Ovary (tissue), 3 donors: ENCODE measurements around the gene AP4S1.

Source experiments
- CTCF ChIP-seq, 3 donors: fragments of 450-650 bp in 2 of 3; fragments of 200-600 bp in 1 of 3; IDR thresholded peaks; one replicate each; pipeline versions ENCODE4 v1.5.1 to v1.8.0; 2016 to 2022; ENCODE audit warnings: antibody characterized with exemption in 3 of 3, mild to moderate bottlenecking in 1 of 3
- EP300 ChIP-seq: sonication (generic); formaldehyde crosslinking; IDR thresholded peaks from one replicate; pipeline ENCODE4 v1.6.1; 2017; ENCODE audit warnings: antibody characterized with exemption
- POLR2A ChIP-seq: fragments of 450-650 bp; IDR thresholded peaks from one replicate; pipeline ENCODE4 v1.6.1; 2017; ENCODE audit warnings: antibody characterized with exemption, mild to moderate bottlenecking, moderate library complexity
- donor health status: DM: no; HTN: no; CAD: no.

- TF ChIP-seq CTCF (IDR thresholded peaks at IDR 0.05), result no peak
- no peak for TF ChIP-seq POLR2A
- no peak for TF ChIP-seq EP300
These were observed 14.5 kb upstream of the AP4S1 start for GRCh38 chr14:31010935-31011334.
